Activated T-helper 17 cell treated with anti-CD3 and anti-CD28 coated beads, Interleukin-2, amount 50 U/mL, for 72 hours (primary cell): ENCODE data around the gene RPS3A. TPM values are rescaled to one million over a fixed set of nuclear protein-coding genes. Genes with fewer than 3 reads are reported as not detected.
"Not testable (repeated sequence)": the region's sequence is repeated elsewhere in the genome, so short reads cannot be mapped to it uniquely, and the experiment has no call there.

Experiments used
- ATAC-seq: fragments of 150-1000 bp; cut with Tn5 transposase; replicated peaks from 2 replicates; pipeline ENCODE4 v1.10.0; 2021; ENCODE audit warnings: mild to moderate bottlenecking, moderate library complexity
- H3K27ac Mint-ChIP-seq: one replicate; pipeline ENCODE4 v1.8.0; 2022; ENCODE audit warnings: mixed read lengths
- H3K27me3 Mint-ChIP-seq: one replicate; pipeline ENCODE4 v1.8.0; 2022; ENCODE audit warnings: mixed read lengths
- H3K36me3 Mint-ChIP-seq: one replicate; pipeline ENCODE4 v1.8.0; 2022; ENCODE audit warnings: low read depth, mild to moderate bottlenecking, mixed read lengths
- H3K4me1 Mint-ChIP-seq: one replicate; pipeline ENCODE4 v1.8.0; 2022; ENCODE audit warnings: mixed read lengths
- H3K4me3 Mint-ChIP-seq: one replicate; pipeline ENCODE4 v1.8.0; 2022; ENCODE audit warnings: mild to moderate bottlenecking, mixed read lengths
- H3K9me3 Mint-ChIP-seq: one replicate; pipeline ENCODE4 v1.8.0; 2022; ENCODE audit warnings: mixed read lengths
- total RNA-seq, 2 donors: library from RNA; stranded (reverse); gene quantifications; one replicate each; pipeline ENCODE4 v1.2.3, GENCODE V29; 2022

The RPS3A gene
- total RNA-seq, 2 donors from 2014 or later, result 1,932 to 2,919 TPM

- ATAC-seq, result no peak
- peaks cover 22% of the 10 kb centered on the region for H3K4me1 Mint-ChIP-seq
These were observed 569 bp downstream of the RPS3A start for GRCh38 chr4:151099976-151100417.

GRCh38 chr4:151100531-151100930 lies 1.1 kb downstream of the RPS3A start:
- H3K27me3 Mint-ChIP-seq, result no peaks in the 10 kb centered on the region
- H3K36me3 Mint-ChIP-seq, result peaks cover 66% of the 10 kb centered on the region
- H3K9me3 Mint-ChIP-seq, result no peaks in the 10 kb centered on the region
- H3K27ac Mint-ChIP-seq, result peak overlapping the region; percentile 99
- peaks cover 17% of the 10 kb centered on the region for H3K4me1 Mint-ChIP-seq
- no peak for ATAC-seq
- H3K4me3 Mint-ChIP-seq, result peak overlapping the region; percentile 99

More at GRCh38 chr4:151099976-151100417, 569 bp downstream of the RPS3A start:
- Mint-ChIP-seq H3K36me3 (peaks cover 61% of the 10 kb centered on the region), H3K27ac (peak overlapping the region; percentile 99), H3K4me3 (peak overlapping the region; percentile 99), H3K27me3 (no peaks in the 10 kb centered on the region), H3K9me3 (no peaks in the 10 kb centered on the region)

GRCh38 chr4:151103758-151104157 lies 4.3 kb downstream of the RPS3A start:
- H3K4me1 Mint-ChIP-seq, result peaks cover 15% of the 10 kb centered on the region
- peak overlapping the region; percentile 99 for H3K4me3 Mint-ChIP-seq
- H3K27me3 Mint-ChIP-seq, result no peaks in the 10 kb centered on the region
- no peak for ATAC-seq
- peak overlapping the region; percentile 43 for H3K27ac Mint-ChIP-seq
- peaks cover 99% of the 10 kb centered on the region for H3K36me3 Mint-ChIP-seq
- H3K9me3 Mint-ChIP-seq, result no peaks in the 10 kb centered on the region

DNA sequence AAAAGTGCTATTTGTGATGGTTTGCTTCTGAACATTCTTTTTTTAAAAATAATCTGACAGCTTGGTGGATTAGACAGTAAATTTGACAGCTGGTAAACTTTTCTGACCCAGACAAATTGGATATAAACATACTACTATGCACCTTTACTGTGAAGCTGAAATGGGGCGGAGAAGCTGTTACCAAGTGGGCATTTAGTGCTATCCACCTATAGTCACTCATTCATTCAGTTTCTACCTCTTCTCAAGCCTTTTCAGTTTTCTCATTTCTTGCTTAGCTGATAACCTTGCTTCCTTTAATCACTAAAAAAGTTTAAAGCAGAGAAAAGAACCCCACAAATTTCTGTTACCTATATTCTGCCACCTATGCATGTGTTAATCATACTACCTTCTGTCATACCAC lies 5.2 kb downstream of the RPS3A start:
- H3K4me1 Mint-ChIP-seq, result peaks cover 15% of the 10 kb centered on the region
- H3K27me3 Mint-ChIP-seq, result no peaks in the 10 kb centered on the region
- H3K27ac Mint-ChIP-seq, result no peak overlapping the region
- no peaks in the 10 kb centered on the region for H3K9me3 Mint-ChIP-seq
- H3K4me3 Mint-ChIP-seq, result no peak overlapping the region
- ATAC-seq, result no peak
- H3K36me3 Mint-ChIP-seq, result peaks cover 100% of the 10 kb centered on the region

DNA sequence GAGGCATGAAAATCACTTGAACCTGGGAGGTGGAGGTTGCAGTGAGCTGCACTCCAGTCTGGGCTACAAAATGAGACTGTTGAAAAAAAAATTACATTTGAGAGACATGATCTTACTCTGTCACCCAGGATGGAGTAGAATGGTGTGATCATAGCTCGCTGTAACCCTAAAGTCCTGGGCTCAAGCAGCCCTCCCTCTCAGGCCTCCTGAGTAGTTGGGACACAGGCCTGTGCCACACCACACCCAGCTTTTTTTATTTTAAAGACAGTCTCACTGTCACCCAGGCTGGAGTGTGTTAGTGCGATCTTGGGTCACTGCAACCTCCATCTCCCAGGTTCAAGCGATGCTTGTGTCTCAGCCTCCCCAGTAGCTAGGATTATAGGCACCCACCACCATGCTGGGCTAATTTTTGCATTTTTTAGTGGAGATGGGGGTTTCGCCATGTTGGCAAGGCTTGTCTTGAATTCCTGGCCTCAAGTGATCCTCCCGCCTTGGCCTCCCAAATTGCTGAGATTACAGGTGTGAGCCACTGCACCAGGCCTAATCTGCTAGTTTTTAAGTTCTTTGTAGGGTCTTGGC lies 6.1 kb downstream of the RPS3A start:
- Mint-ChIP-seq H3K27ac (peak overlapping the region; percentile 50), H3K27me3 (no peaks in the 10 kb centered on the region), H3K9me3 (no peaks in the 10 kb centered on the region), H3K36me3 (peaks cover 96% of the 10 kb centered on the region), H3K4me1 (peaks cover 15% of the 10 kb centered on the region), H3K4me3 (no peak overlapping the region)
- ATAC-seq, result no peak

DNA sequence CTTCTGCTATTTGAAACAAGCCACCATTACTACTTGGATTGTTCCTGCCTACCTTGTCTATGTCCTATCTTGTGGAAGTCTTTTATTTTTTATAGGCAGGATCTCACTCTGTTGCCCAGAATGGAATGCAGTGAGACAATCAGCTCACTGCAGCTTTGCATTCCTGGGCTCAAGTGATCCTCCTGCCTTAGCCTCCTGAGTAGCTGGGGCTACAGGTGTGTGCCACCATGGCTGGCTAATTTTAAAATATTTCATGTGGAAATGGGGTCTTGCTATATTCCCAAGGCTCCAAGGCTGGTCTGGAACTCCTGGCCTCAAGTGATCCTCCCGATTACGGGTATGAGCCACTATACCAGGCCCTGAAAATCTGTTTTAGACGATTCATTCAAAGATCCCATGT lies 7.6 kb downstream of the RPS3A start:
- H3K27ac Mint-ChIP-seq, result peak overlapping the region; percentile 45
- peaks cover 86% of the 10 kb centered on the region for H3K36me3 Mint-ChIP-seq
- ATAC-seq, result no peak
- no peaks in the 10 kb centered on the region for H3K9me3 Mint-ChIP-seq
- no peak overlapping the region for H3K4me3 Mint-ChIP-seq
- no peaks in the 10 kb centered on the region for H3K27me3 Mint-ChIP-seq
- H3K4me1 Mint-ChIP-seq, result peaks cover 10% of the 10 kb centered on the region

DNA sequence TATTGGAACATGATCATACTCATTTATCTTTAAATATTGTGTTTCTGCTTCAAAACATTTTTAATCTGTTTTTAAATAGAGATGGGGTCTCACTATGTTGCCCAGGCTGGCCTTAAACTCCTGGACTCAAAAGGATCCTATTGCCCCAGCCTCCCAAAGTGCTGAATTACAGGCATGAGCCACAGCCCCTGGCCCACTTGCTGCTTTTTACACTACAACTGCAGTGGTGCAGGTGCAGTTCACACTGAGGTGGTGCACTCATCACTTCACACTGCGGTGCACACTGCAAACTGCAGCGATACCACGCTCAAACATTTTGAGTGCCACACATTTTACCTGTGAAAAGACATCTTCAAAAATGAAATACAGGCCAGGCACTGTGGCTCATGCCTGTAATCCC lies 10.8 kb downstream of the RPS3A start:
- Mint-ChIP-seq H3K27me3 (no peaks in the 10 kb centered on the region), H3K4me3 (no peak overlapping the region), H3K9me3 (no peaks in the 10 kb centered on the region), H3K36me3 (peaks cover 60% of the 10 kb centered on the region), H3K27ac (no peak overlapping the region), H3K4me1 (peaks cover 4% of the 10 kb centered on the region)
- no peak for ATAC-seq

GRCh38 chr4:151114338-151114737 lies 14.9 kb downstream of the RPS3A start:
- Mint-ChIP-seq H3K27ac (no peak overlapping the region), H3K4me1 (no peaks in the 10 kb centered on the region), H3K27me3 (no peaks in the 10 kb centered on the region), H3K9me3 (no peaks in the 10 kb centered on the region), H3K36me3 (peaks cover 19% of the 10 kb centered on the region), H3K4me3 (no peak overlapping the region)
- no peak for ATAC-seq

GRCh38 chr4:151114986-151115385 lies 15.6 kb downstream of the RPS3A start:
- Mint-ChIP-seq H3K4me1 (no peaks in the 10 kb centered on the region), H3K36me3 (peaks cover 16% of the 10 kb centered on the region), H3K27me3 (no peaks in the 10 kb centered on the region), H3K9me3 (no peaks in the 10 kb centered on the region), H3K4me3 (no peak overlapping the region), H3K27ac (no peak overlapping the region)
- ATAC-seq, result no peak

- Mint-ChIP-seq H3K36me3 (peaks cover 6% of the 10 kb centered on the region), H3K4me1 (peaks cover 4% of the 10 kb centered on the region), H3K27ac (peak overlapping the region; percentile 48), H3K27me3 (no peaks in the 10 kb centered on the region), H3K9me3 (no peaks in the 10 kb centered on the region), H3K4me3 (no peak overlapping the region)
- ATAC-seq, result peak; percentile 57
These were observed 18.0 kb downstream of the RPS3A start for GRCh38 chr4:151117371-151117962.

DNA sequence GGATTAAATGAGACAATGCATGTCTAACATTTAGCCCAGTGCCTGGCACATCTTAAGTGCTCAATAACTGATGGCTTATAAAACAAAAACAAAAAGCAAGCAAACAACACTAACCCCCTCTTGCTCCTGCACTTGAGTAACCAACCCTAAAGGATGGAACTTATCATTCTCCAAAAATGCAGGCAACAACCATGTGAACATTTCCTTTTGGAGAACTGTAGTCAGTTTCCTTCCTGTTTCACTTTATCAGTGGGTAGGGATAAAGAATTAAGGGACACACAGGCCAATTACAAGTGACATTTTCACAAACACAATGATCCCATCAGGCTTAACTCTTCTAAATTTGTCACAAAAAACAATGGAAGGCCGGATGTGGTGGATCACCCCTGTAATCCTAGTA lies 30.4 kb downstream of the RPS3A start:
- Mint-ChIP-seq H3K27ac (no peak overlapping the region), H3K4me3 (no peak overlapping the region), H3K9me3 (no peaks in the 10 kb centered on the region), H3K27me3 (no peaks in the 10 kb centered on the region), H3K36me3 (no peaks in the 10 kb centered on the region), H3K4me1 (no peaks in the 10 kb centered on the region)
- ATAC-seq, result no peak

DNA sequence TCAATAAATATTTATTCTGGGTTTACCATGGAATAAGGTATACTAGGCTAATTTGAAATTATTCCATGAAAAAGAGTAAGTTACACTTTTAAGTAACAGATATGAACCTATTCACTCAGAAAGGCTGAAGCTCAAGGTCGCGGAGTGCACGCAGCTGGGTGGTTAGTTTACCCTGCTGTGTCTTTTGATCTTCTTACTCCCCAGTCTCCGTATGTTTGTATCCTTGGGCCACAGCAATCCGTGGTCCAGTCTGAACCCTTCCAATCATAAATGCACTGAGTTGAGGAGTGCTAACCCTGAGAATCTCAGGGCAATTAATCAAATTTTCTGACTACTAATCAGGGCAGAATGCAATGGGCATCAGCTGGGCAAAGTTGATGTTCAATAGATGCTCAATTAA lies 33.9 kb downstream of the RPS3A start:
- no peaks in the 10 kb centered on the region for H3K27me3 Mint-ChIP-seq
- H3K27ac Mint-ChIP-seq, result no peak overlapping the region
- no peaks in the 10 kb centered on the region for H3K36me3 Mint-ChIP-seq
- no peak for ATAC-seq
- no peaks in the 10 kb centered on the region for H3K4me1 Mint-ChIP-seq
- no peaks in the 10 kb centered on the region for H3K9me3 Mint-ChIP-seq
- H3K4me3 Mint-ChIP-seq, result no peak overlapping the region

GRCh38 chr4:151136048-151136447 lies 36.6 kb downstream of the RPS3A start:
- H3K27me3 Mint-ChIP-seq, H3K36me3 Mint-ChIP-seq, ATAC-seq, H3K27ac Mint-ChIP-seq, H3K9me3 Mint-ChIP-seq, H3K4me1 Mint-ChIP-seq, H3K4me3 Mint-ChIP-seq: not testable (repeated sequence)

DNA sequence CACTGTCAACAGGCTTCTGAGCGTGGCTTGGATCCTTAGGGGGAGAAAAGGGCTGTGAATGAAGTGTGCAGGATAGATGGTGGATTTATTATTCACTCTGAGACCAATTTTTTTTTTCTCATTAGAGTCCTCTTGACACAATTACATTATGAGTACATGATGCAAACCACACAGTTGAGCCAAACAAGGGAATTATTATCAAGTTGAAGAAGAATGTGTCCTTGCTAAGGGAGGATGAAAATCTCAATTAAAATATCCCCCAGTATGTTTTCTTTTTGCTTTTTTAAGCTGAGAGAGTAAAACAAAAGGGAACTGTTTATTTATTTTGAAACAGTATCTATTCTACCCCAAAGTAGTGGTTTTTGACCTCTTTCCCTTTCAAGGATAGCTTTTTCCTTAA lies 40.4 kb downstream of the RPS3A start:
- H3K27me3 Mint-ChIP-seq, result no peaks in the 10 kb centered on the region
- no peaks in the 10 kb centered on the region for H3K36me3 Mint-ChIP-seq
- no peak overlapping the region for H3K27ac Mint-ChIP-seq
- H3K4me1 Mint-ChIP-seq, result no peaks in the 10 kb centered on the region
- H3K4me3 Mint-ChIP-seq, result no peak overlapping the region
- ATAC-seq, result no peak
- no peaks in the 10 kb centered on the region for H3K9me3 Mint-ChIP-seq

GRCh38 chr4:151142758-151143157 lies 43.3 kb downstream of the RPS3A start:
- no peaks in the 10 kb centered on the region for H3K4me1 Mint-ChIP-seq
- no peak overlapping the region for H3K27ac Mint-ChIP-seq
- H3K4me3 Mint-ChIP-seq, result no peak overlapping the region
- no peaks in the 10 kb centered on the region for H3K36me3 Mint-ChIP-seq
- no peaks in the 10 kb centered on the region for H3K9me3 Mint-ChIP-seq
- no peaks in the 10 kb centered on the region for H3K27me3 Mint-ChIP-seq
- ATAC-seq, result no peak
